Liver (tissue), 9 donors: Measurements from ENCODE around the gene ACOT6. TPM values are rescaled to one million over a fixed set of nuclear protein-coding genes. Genes with fewer than 3 reads are reported as not detected.

Experiments used
- DNase-seq: peaks from one replicate; pipeline ENCODE4 v3.0.0-alpha.2; 2017; ENCODE audit warnings: low spot score
- H3K27ac ChIP-seq, 2 donors: one replicate each; pipeline ENCODE4 v1.7.0; 2013; ENCODE audit warnings: inconsistent platforms in 2 of 2, low read length in 2 of 2, control low read depth in 1 of 2, low read depth in 1 of 2, mild to moderate bottlenecking in 1 of 2
- H3K27me3 ChIP-seq, 4 donors: one replicate each; pipeline versions ENCODE4 v1.6.1 to v1.7.0; 2013; ENCODE audit warnings: low read length in 3 of 4, inconsistent platforms in 1 of 4, mild to moderate bottlenecking in 1 of 4, moderate library complexity in 1 of 4; ENCODE audit not compliant: control insufficient read depth in 4 of 4, insufficient read depth in 4 of 4
- H3K36me3 ChIP-seq, 4 donors: one replicate each; pipeline versions ENCODE4 v1.6.1 to v1.7.0; 2013; ENCODE audit warnings: low read length in 3 of 4, mild to moderate bottlenecking in 3 of 4, low read depth in 1 of 4, moderate library complexity in 1 of 4; ENCODE audit not compliant: control insufficient read depth in 4 of 4, insufficient read depth in 3 of 4
- H3K4me1 ChIP-seq, 4 donors: one replicate each; pipeline versions ENCODE4 v1.6.1 to v1.7.0; 2013; ENCODE audit warnings: low read length in 3 of 4, mild to moderate bottlenecking in 3 of 4, moderate library complexity in 1 of 4; ENCODE audit not compliant: control insufficient read depth in 4 of 4, insufficient read depth in 4 of 4
- H3K4me3 ChIP-seq, 3 donors: one replicate each; pipeline versions ENCODE4 v1.6.1 to v1.7.0; 2013; ENCODE audit warnings: low read length in 3 of 3, control low read depth in 1 of 3, low read depth in 1 of 3, mild to moderate bottlenecking in 1 of 3
- H3K9ac ChIP-seq, 2 donors: one replicate each; pipeline ENCODE4 v1.7.0; 2013; ENCODE audit warnings: low read length in 2 of 2, mild to moderate bottlenecking in 2 of 2, moderate library complexity in 2 of 2, control low read depth in 1 of 2, low read depth in 1 of 2
- H3K9me3 ChIP-seq, 4 donors: one replicate each; pipeline versions ENCODE4 v1.6.1 to v1.7.0; 2013; ENCODE audit warnings: low read length in 3 of 4; ENCODE audit not compliant: control insufficient read depth in 4 of 4
- ATF3 ChIP-seq: IDR thresholded peaks from 2 replicates; pipeline ENCODE4 v1.6.1; 2016; ENCODE audit warnings: antibody characterized with exemption
- CTCF ChIP-seq: fragments of 150-350 bp; IDR thresholded peaks from 2 replicates; pipeline ENCODE4 v1.5.1; 2017; ENCODE audit warnings: improper control_type of control experiment, low read depth, low read length; ENCODE audit not compliant: missing input control
- EGR1 ChIP-seq, 2 donors: IDR thresholded peaks; 2 replicates each; pipeline ENCODE4 v1.6.1; 2016 to 2018; ENCODE audit warnings: antibody characterized with exemption in 2 of 2, low read depth in 2 of 2
- FOXA1 ChIP-seq: IDR thresholded peaks from 2 replicates; pipeline ENCODE4 v1.6.1; 2016; ENCODE audit warnings: antibody characterized with exemption
- FOXA2 ChIP-seq: IDR thresholded peaks from 2 replicates; pipeline ENCODE4 v1.6.1; 2016; ENCODE audit warnings: antibody characterized with exemption
- GABPA ChIP-seq, 2 donors: IDR thresholded peaks in 1 of 2; conservative IDR thresholded peaks in 1 of 2; 2 replicates each; pipeline ENCODE4 v1.6.1; 2016; ENCODE audit warnings: antibody characterized with exemption in 2 of 2, mild to moderate bottlenecking in 1 of 2, moderate library complexity in 1 of 2
- HNF4A ChIP-seq, 2 donors: conservative IDR thresholded peaks; 2 replicates each; pipeline ENCODE4 v1.6.1; 2016; ENCODE audit warnings: antibody characterized with exemption in 2 of 2, mild to moderate bottlenecking in 2 of 2
- HNF4G ChIP-seq: IDR thresholded peaks from 2 replicates; pipeline ENCODE4 v1.6.1; 2016; ENCODE audit warnings: antibody characterized with exemption
- JUND ChIP-seq, 2 donors: IDR thresholded peaks; 2 replicates each; pipeline ENCODE4 v1.6.1; 2016; ENCODE audit warnings: antibody characterized with exemption in 2 of 2
- MAX ChIP-seq: IDR thresholded peaks from 2 replicates; pipeline ENCODE4 v1.6.1; 2016; ENCODE audit warnings: antibody characterized with exemption
- RAD21 ChIP-seq, 2 donors: IDR thresholded peaks; 2 replicates each; pipeline ENCODE4 v1.6.1; 2016; ENCODE audit warnings: antibody characterized with exemption in 2 of 2, mild to moderate bottlenecking in 2 of 2
- REST ChIP-seq: IDR thresholded peaks from 2 replicates; pipeline ENCODE4 v1.6.1; 2016; ENCODE audit warnings: antibody characterized with exemption, mild to moderate bottlenecking
- RXRA ChIP-seq, 2 donors: IDR thresholded peaks; 2 replicates each; pipeline ENCODE4 v1.6.1; 2017 to 2018; ENCODE audit warnings: antibody characterized with exemption in 2 of 2, mild to moderate bottlenecking in 1 of 2
- SP1 ChIP-seq: IDR thresholded peaks from 2 replicates; pipeline ENCODE4 v1.6.1; 2018; ENCODE audit warnings: antibody characterized with exemption, mild to moderate bottlenecking
- TAF1 ChIP-seq: conservative IDR thresholded peaks from 2 replicates; pipeline ENCODE4 v1.6.1; 2016; ENCODE audit warnings: antibody characterized with exemption, mild to moderate bottlenecking
- YY1 ChIP-seq: IDR thresholded peaks from 2 replicates; pipeline ENCODE4 v1.6.1; 2016; ENCODE audit warnings: antibody characterized with exemption, mild to moderate bottlenecking
- ZBTB33 ChIP-seq: IDR thresholded peaks from 2 replicates; pipeline ENCODE4 v1.6.1; 2016; ENCODE audit warnings: antibody characterized with exemption
- WGBS: extraction: QIAGEN DNeasy Blood & Tissue Kit; methylation state at CpG from one replicate; pipeline ENCODE4 v1.1.7; 2013; 5-methylcytosine and 5-hydroxymethylcytosine counted together
- polyA plus RNA-seq, 2 donors: library from polyadenylated mRNA; stranded (reverse) in 1 of 2; unstranded in 1 of 2; fragments of 200-250 nt in 1 of 2; fragments of >200 nt in 1 of 2; fragmentation: Nextera tagmentation in 1 of 2; extraction: Ambion mirVana in 1 of 2; gene quantifications; one replicate each; pipeline versions ENCODE4 v1.2.1 to v1.2.3, GENCODE V29; 2013 to 2015
- total RNA-seq, 2 donors: library from RNA; depleted of rRNA; stranded (reverse); fragments of >200 nt; gene quantifications; one replicate each; pipeline ENCODE4 v1.2.3, GENCODE V29; 2014
- donor health status: healthy.
- donor health status: healthy.
- donor health status: healthy.
- donor health status: healthy.
- donor health status: healthy.

The ACOT6 gene
- total and polyA plus RNA-seq, 4 donors = 0.65 to 1.1 (median 1.1) TPM; not detected in 1

- no peak for TF ChIP-seq SP1
- TF ChIP-seq GABPA (IDR thresholded peaks at IDR 0.05 in 1 of 2, conservative IDR thresholded peaks at IDR 0.05 in 1 of 2) = no peak
- no peak for TF ChIP-seq RXRA (IDR thresholded peaks at IDR 0.05)
- TF ChIP-seq REST = no peak
- TF ChIP-seq TAF1 = no peak
- TF ChIP-seq YY1 = no peak
- no peak for TF ChIP-seq FOXA1
- TF ChIP-seq JUND (IDR thresholded peaks at IDR 0.05) = no peak
- no peak for TF ChIP-seq ZBTB33
- no peak for TF ChIP-seq FOXA2
- TF ChIP-seq RAD21 (IDR thresholded peaks at IDR 0.05) = no peak
- TF ChIP-seq MAX = no peak
- TF ChIP-seq ATF3 = no peak
- TF ChIP-seq CTCF = no peak
- TF ChIP-seq HNF4A (conservative IDR thresholded peaks at IDR 0.05) = no peak
- TF ChIP-seq EGR1 (IDR thresholded peaks at IDR 0.05; ENCODE audit: low read depth in 2 of 2) = no peak
- TF ChIP-seq HNF4G = no peak
- 95% methylated on average over 2 of the region's 2 CpGs for WGBS
- H3K27me3 ChIP-seq = no peaks in the 10 kb centered on the region
These were observed 52.8 kb downstream of the ACOT6 start for GRCh38 chr14:73665130-73665529.

GRCh38 chr14:73666583-73666982 lies 54.3 kb downstream of the ACOT6 start:
- 90% methylated on average over 5 of the region's 5 CpGs for WGBS
- no peaks in the 10 kb centered on the region for H3K36me3 ChIP-seq
- H3K9ac ChIP-seq = no peak overlapping the region
- H3K4me1 ChIP-seq = no peaks in the 10 kb centered on the region
- no peaks in the 10 kb centered on the region for H3K27me3 ChIP-seq
- H3K4me3 ChIP-seq = no peak overlapping the region
- TF ChIP-seq ZBTB33 = no peak
- TF ChIP-seq CTCF = no peak
- TF ChIP-seq JUND (IDR thresholded peaks at IDR 0.05) = no peak
- no peak for TF ChIP-seq SP1
- TF ChIP-seq TAF1 = no peak
- no peak for TF ChIP-seq ATF3
- no peak for TF ChIP-seq MAX
- no peak overlapping the region for H3K27ac ChIP-seq
- DNase-seq = no peak
- H3K9me3 ChIP-seq = no peaks in the 10 kb centered on the region

More at GRCh38 chr14:73665130-73665529, 52.8 kb downstream of the ACOT6 start:
- no peaks in the 10 kb centered on the region for H3K9me3 ChIP-seq
- peaks cover 0 to 2% (median under 1%) of the 10 kb centered on the region in 4 donors for H3K36me3 ChIP-seq
- no peak overlapping the region for H3K4me3 ChIP-seq
- no peak overlapping the region for H3K27ac ChIP-seq
- no peak overlapping the region for H3K9ac ChIP-seq
- no peak for DNase-seq
- no peaks in the 10 kb centered on the region for H3K4me1 ChIP-seq
